ENCODE measurements around the gene CMPK2.

CMPK2 gene, protein sequence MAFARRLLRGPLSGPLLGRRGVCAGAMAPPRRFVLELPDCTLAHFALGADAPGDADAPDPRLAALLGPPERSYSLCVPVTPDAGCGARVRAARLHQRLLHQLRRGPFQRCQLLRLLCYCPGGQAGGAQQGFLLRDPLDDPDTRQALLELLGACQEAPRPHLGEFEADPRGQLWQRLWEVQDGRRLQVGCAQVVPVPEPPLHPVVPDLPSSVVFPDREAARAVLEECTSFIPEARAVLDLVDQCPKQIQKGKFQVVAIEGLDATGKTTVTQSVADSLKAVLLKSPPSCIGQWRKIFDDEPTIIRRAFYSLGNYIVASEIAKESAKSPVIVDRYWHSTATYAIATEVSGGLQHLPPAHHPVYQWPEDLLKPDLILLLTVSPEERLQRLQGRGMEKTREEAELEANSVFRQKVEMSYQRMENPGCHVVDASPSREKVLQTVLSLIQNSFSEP

DNA sequence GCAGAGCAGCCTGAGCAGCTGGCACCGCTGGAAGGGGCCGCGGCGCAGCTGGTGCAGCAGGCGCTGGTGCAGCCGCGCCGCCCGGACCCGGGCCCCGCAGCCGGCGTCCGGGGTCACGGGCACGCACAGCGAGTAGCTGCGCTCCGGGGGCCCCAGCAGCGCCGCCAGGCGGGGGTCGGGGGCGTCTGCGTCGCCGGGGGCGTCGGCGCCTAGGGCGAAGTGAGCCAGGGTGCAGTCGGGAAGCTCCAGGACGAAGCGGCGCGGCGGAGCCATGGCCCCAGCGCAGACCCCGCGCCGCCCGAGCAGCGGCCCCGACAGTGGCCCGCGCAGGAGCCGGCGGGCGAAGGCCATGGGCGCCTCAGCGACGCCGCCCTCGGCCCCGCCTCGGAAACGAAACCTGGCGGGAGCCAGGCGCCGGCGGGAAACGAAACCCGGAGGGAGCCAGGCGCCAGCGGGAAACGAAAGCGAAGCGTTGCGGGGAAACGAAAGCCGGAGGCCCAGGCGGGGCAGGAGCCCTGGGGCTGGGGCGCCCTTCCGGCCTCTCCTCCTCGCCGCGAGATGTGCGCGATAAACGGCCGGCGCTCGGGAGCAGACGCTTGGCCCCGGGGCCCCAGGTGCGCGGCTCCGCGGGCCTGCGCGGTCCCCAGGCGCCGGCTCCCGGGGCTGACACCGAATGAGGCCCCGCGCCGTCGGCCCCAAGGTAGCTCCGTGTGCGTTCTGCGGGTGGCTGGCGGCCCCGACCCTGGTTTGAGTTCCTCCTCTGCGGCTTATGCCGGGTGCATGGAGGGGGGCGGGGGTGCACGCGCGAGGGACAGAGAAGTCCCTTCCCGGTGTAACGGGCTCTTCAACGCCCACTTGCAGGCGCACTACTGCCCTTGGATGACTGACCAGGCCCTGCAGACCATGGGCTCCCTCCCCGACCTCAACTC lies at the start of gene CMPK2:
Gene CMPK2 (minus strand): TSS at position 562 of the 929 bp plus-strand sequence. CDS start 211 bp downstream, at position 351.
- TF ChIP-seq CTCF (IDR thresholded peaks at IDR 0.05; ENCODE audit: low read depth, low read length), result no peak
- DNase-seq (ENCODE audit: low read depth in 2 of 2), result peak; percentile 11 to 34
- peak within 1 kb of the TSS; percentile 61 to 74 for H3K4me3 ChIP-seq (replicated peaks in 1 of 2; ENCODE audit: low read depth in 2 of 2, low read length in 2 of 2)

DNA sequence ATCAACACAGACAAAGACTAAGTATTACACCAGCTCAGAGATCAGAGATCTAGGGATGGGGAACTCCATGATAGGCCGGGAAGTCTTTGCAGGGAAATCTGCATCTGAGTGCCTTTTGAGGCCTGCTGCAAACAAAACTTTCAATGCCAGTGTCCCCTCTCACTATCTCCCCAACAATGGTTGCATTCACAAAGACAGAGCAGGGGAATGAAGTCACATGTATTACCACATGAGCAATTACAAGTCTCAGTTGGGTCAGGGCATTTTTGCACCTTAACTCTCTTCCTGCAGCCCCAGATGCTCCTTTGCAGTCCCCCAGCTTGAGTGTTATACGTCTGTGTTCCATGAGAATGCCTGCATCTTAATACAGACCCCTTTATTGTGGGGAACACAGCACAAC lies 49.7 kb upstream of the CMPK2 start:
- DNase-seq (ENCODE audit: low read depth in 2 of 2), result no peak
- no peak for TF ChIP-seq CTCF (IDR thresholded peaks at IDR 0.05; ENCODE audit: low read depth, low read length)
- H3K4me3 ChIP-seq (replicated peaks in 1 of 2; ENCODE audit: low read depth in 2 of 2, low read length in 2 of 2), result no peak overlapping the region

- H3K4me3 ChIP-seq (replicated peaks in 1 of 2; ENCODE audit: low read depth in 2 of 2, low read length in 2 of 2), result no peak overlapping the region
- TF ChIP-seq CTCF (IDR thresholded peaks at IDR 0.05; ENCODE audit: low read depth, low read length), result no peak
- DNase-seq (ENCODE audit: low read depth in 2 of 2), result peak; percentile 38 to 47
These were observed 49.1 kb upstream of the CMPK2 start for GRCh38 chr2:6914828-6915227.

GRCh38 chr2:6913415-6914157 lies 47.9 kb upstream of the CMPK2 start:
- no peak overlapping the region for H3K4me3 ChIP-seq (replicated peaks in 1 of 2; ENCODE audit: low read depth in 2 of 2, low read length in 2 of 2)
- DNase-seq (ENCODE audit: low read depth in 2 of 2), result no peak
- TF ChIP-seq CTCF (IDR thresholded peaks at IDR 0.05; ENCODE audit: low read depth, low read length), result no peak

- DNase-seq (ENCODE audit: low read depth in 2 of 2), result no peak
- TF ChIP-seq CTCF (IDR thresholded peaks at IDR 0.05; ENCODE audit: low read depth, low read length), result no peak
- H3K4me3 ChIP-seq (replicated peaks in 1 of 2; ENCODE audit: low read depth in 2 of 2, low read length in 2 of 2), result no peak overlapping the region
These were observed 46.0 kb upstream of the CMPK2 start for GRCh38 chr2:6911721-6912120.

All from cardiac fibroblast (primary cell).